A549 (cell line): ENCODE measurements around the gene NMRAL1. TPM values are rescaled to one million over a fixed set of nuclear protein-coding genes. Genes with fewer than 3 reads are reported as not detected.

Source experiments
- ATAC-seq, 2 experiments: fragments of 200-7000 bp in 1 of 2; fragments of >200 bp in 1 of 2; cut with Nextera tagmentation in 1 of 2; cut with Tn5 transposase in 1 of 2; 3 replicates each; pipeline versions ENCODE4 v1.8.0 to v1.9.1; 2018 to 2020; ENCODE audit warnings: mild to moderate bottlenecking in 1 of 2, moderate library complexity in 1 of 2
- CTCF ChIA-PET: fragments of 300-600 bp; sonication (Branson Sonifier 250); formaldehyde crosslinking; extraction: SDS; loops from one replicate; lab custom pipeline; 2021; ENCODE audit warnings: antibody characterized with exemption, inconsistent platforms; lab: Yijun Ruan, JAX
- POLR2A ChIA-PET: fragments of 350-600 bp; formaldehyde crosslinking; extraction: SDS; loops from one replicate; lab custom pipeline; 2021; ENCODE audit warnings: antibody characterized with exemption, inconsistent platforms; lab: Yijun Ruan, JAX
- DNase-seq, 2 experiments: peaks; one replicate each; pipeline versions ENCODE4 v3.0.0 to v3.0.0-alpha.2; 2011 to 2016; ENCODE audit warnings: low read depth in 1 of 2, low spot score in 1 of 2
- FAIRE-seq: peaks from 2 replicates; lab custom pipeline; 2011; peaks lifted over from hg19 to GRCh38; lab: Jason Lieb, UNC
- H3K27ac ChIP-seq, 2 experiments: fragments of >200 bp; sonication (Bioruptor Twin); formaldehyde crosslinking; 3 replicates each; pipeline ENCODE4 v1.5.1; 2016 to 2017
- H3K4me1 ChIP-seq: fragments of >200 bp; sonication (Bioruptor Twin); formaldehyde crosslinking; 3 replicates; pipeline ENCODE4 v1.6.1; 2016
- H3K4me2 ChIP-seq: fragments of >200 bp; sonication (Bioruptor Twin); formaldehyde crosslinking; 3 replicates; pipeline ENCODE4 v1.6.1; 2016
- H3K4me3 ChIP-seq: fragments of >200 bp; sonication (Bioruptor Twin); formaldehyde crosslinking; 3 replicates; pipeline ENCODE4 v1.5.1; 2016
- H3K9me3 ChIP-seq: fragments of >200 bp; sonication (Bioruptor Twin); formaldehyde crosslinking; 3 replicates; pipeline ENCODE4 v1.6.1; 2016
- ATOH8 ChIP-seq: fragments of 250-450 bp; sonication (Bioruptor Pico); IDR thresholded peaks from 2 replicates; pipeline ENCODE4 v1.5.0; 2020; ENCODE audit warnings: low read depth, mild to moderate bottlenecking, moderate library complexity
- CEBPB ChIP-seq, 2 experiments: fragments of >200 bp in 1 of 2; sonication (Bioruptor Twin) in 1 of 2; formaldehyde crosslinking in 1 of 2; IDR thresholded peaks; 2 replicates each; pipeline ENCODE4 v1.6.1; 2012 to 2016
- CHD2 ChIP-seq: fragments of 150-350 bp; IDR thresholded peaks from 2 replicates; pipeline ENCODE4 v1.6.1; 2014; ENCODE audit warnings: low read length; ENCODE audit not compliant: partially characterized antibody
- ELK1 ChIP-seq: fragments of 150-350 bp; IDR thresholded peaks from 2 replicates; pipeline ENCODE4 v1.6.1; 2014; ENCODE audit warnings: low read depth, mild to moderate bottlenecking, low read length
- EP300 ChIP-seq, 2 experiments: fragments of >200 bp; sonication (Bioruptor Twin); formaldehyde crosslinking; IDR thresholded peaks; 2 replicates in 1 of 2; 3 replicates in 1 of 2; pipeline ENCODE4 v1.6.1; 2016 to 2017
- FOSL2 ChIP-seq, 2 experiments: fragments of 450-650 bp in 1 of 2; fragments of >200 bp in 1 of 2; sonication (Bioruptor Twin) in 1 of 2; formaldehyde crosslinking; IDR thresholded peaks; 2 replicates each; pipeline versions ENCODE4 v1.5.0 to v1.6.1; 2016 to 2020; ENCODE audit warnings: mild to moderate bottlenecking in 1 of 2, moderate library complexity in 1 of 2
- GATA3 ChIP-seq: IDR thresholded peaks from 2 replicates; pipeline ENCODE4 v1.6.1; 2012; ENCODE audit warnings: borderline replicate concordance
- HES2 ChIP-seq: fragments of >200 bp; sonication (Bioruptor Twin); formaldehyde crosslinking; IDR thresholded peaks from 2 replicates; pipeline ENCODE4 v1.6.1; 2016
- HEYL ChIP-seq: fragments of 250-450 bp; sonication (Bioruptor Pico); IDR thresholded peaks from 2 replicates; pipeline ENCODE4 v1.8.0; 2021; ENCODE audit warnings: mild to moderate bottlenecking, moderate library complexity
- HOXA7 ChIP-seq: fragments of 250-450 bp; sonication (Bioruptor Pico); IDR thresholded peaks from 2 replicates; pipeline ENCODE4 v1.5.0; 2020; ENCODE audit warnings: mild to moderate bottlenecking, moderate library complexity
- JUN ChIP-seq, 2 experiments: fragments of >200 bp; sonication (Bioruptor Twin); formaldehyde crosslinking; IDR thresholded peaks; 2 replicates in 1 of 2; 3 replicates in 1 of 2; pipeline ENCODE4 v1.6.1; 2016 to 2017
- JUNB ChIP-seq: fragments of >200 bp; sonication (Bioruptor Twin); formaldehyde crosslinking; IDR thresholded peaks from 2 replicates; pipeline ENCODE4 v1.6.1; 2016
- KDM1A ChIP-seq: fragments of 200-600 bp; sonication (generic); IDR thresholded peaks from 2 replicates; pipeline ENCODE4 v1.6.1; 2016; ENCODE audit warnings: low read depth, mild to moderate bottlenecking
- POLR2AphosphoS2 ChIP-seq: conservative IDR thresholded peaks from 2 replicates; pipeline ENCODE4 v1.6.1; 2012; ENCODE audit warnings: low read length, improper control_type of control experiment, inconsistent platforms
- RCOR1 ChIP-seq: fragments of 150-350 bp; IDR thresholded peaks from 2 replicates; pipeline ENCODE4 v1.6.1; 2014; ENCODE audit warnings: antibody characterized with exemption, low read length, low read depth
- REST ChIP-seq: fragments of 200-600 bp; sonication (generic); IDR thresholded peaks from 2 replicates; pipeline ENCODE4 v1.6.1; 2016; ENCODE audit warnings: antibody characterized with exemption, mild to moderate bottlenecking, moderate library complexity
- RFX5 ChIP-seq: fragments of 450-650 bp; IDR thresholded peaks from 2 replicates; pipeline ENCODE4 v1.7.1; 2014; ENCODE audit warnings: antibody characterized with exemption, mild to moderate bottlenecking, moderate library complexity
- ZC3H11A ChIP-seq: fragments of 450-650 bp; IDR thresholded peaks from 2 replicates; pipeline ENCODE4 v1.6.1; 2014; ENCODE audit warnings: antibody characterized with exemption, mild to moderate bottlenecking
- ZNF302 ChIP-seq: fragments of 250-450 bp; sonication (Bioruptor Pico); IDR thresholded peaks from 2 replicates; pipeline ENCODE4 v1.9.0; 2021; ENCODE audit warnings: inconsistent platforms, mild to moderate bottlenecking, moderate library complexity
- ZSCAN20 ChIP-seq: fragments of 250-450 bp; sonication (Bioruptor Pico); IDR thresholded peaks from 2 replicates; pipeline ENCODE4 v1.8.0; 2022; ENCODE audit warnings: mild to moderate bottlenecking, moderate library complexity
- WGBS: methylation state at CpG from one replicate; pipeline ENCODE4 v1.1.6; 2017; ENCODE audit errors: missing lambda C conversion rate; 5-methylcytosine and 5-hydroxymethylcytosine counted together
- polyA plus RNA-seq, 4 experiments: library from polyadenylated mRNA; depleted of rRNA in 3 of 4; stranded (reverse); fragments of >200 nt; fragmentation: RNase III in 1 of 4; extraction: RNeasy Plus Mini Kit Qiagen cat#74134 plus additional on column Dnase treatment in 1 of 4; gene quantifications; 2 replicates in 3 of 4; 3 replicates in 1 of 4; pipeline ENCODE4 v1.2.3, GENCODE V29; 2011 to 2017

The NMRAL1 gene
- polyA plus RNA-seq, 2 of the 4 experiments (the other 2 are of a cell fraction), result 36.4 to 48.8 TPM

GRCh38 chr16:4522051-4522581, 47.7 kb upstream of the NMRAL1 start (continued):
- no peak for TF ChIP-seq REST

- no peaks in the 10 kb centered on the region for H3K4me1 ChIP-seq
- 81% methylated on average over 7 of the region's 7 CpGs for WGBS
- no peak for FAIRE-seq
- no peak for DNase-seq
- H3K27ac ChIP-seq, result no peak overlapping the region
- no peak overlapping the region for H3K4me3 ChIP-seq
- no peak overlapping the region for H3K4me2 ChIP-seq
- TF ChIP-seq ELK1, result no peak
- TF ChIP-seq EP300 (IDR thresholded peaks at IDR 0.05), result no peak
- no peak for TF ChIP-seq ZSCAN20 (CRISPR knock-in tag)
- no peak for TF ChIP-seq CEBPB (IDR thresholded peaks at IDR 0.05)
- no peak for TF ChIP-seq RFX5
- TF ChIP-seq ZNF302 (CRISPR knock-in tag), result no peak
- TF ChIP-seq JUNB, result no peak
- no peak for TF ChIP-seq HOXA7 (CRISPR knock-in tag)
- TF ChIP-seq HES2, result no peak
- TF ChIP-seq FOSL2 (IDR thresholded peaks at IDR 0.05), result no peak
- no peak for TF ChIP-seq FOSL2 (CRISPR knock-in tag; IDR thresholded peaks at IDR 0.05)
- TF ChIP-seq ZC3H11A, result no peak
- no peak for TF ChIP-seq CHD2
- TF ChIP-seq GATA3, result no peak
- TF ChIP-seq HEYL (CRISPR knock-in tag), result no peak
- no peak for TF ChIP-seq ATOH8
- TF ChIP-seq POLR2AphosphoS2, result no peak
- TF ChIP-seq RCOR1, result no peak
- TF ChIP-seq KDM1A, result no peak
- TF ChIP-seq JUN (IDR thresholded peaks at IDR 0.05), result no peak
- ATAC-seq, result no peak
- ChIA-PET CTCF (interaction anchor here (0.5 to 18.0 kb wide), 7 partner anchors 12 to 103 kb away, joined by 3 to 301 read pairs (median 6); partner anchors contain the start of genes CDIP1 and MGRN1), POLR2A (no interaction called here)
- no peaks in the 10 kb centered on the region for H3K9me3 ChIP-seq
Observed at GRCh38 chr16:4520913-4521312, 46.5 kb upstream of the NMRAL1 start.
